ELR (cell line): ENCODE data around the gene ESPNL.

Experiments
- DNase-seq: peaks from one replicate; pipeline ENCODE4 v3.0.0-alpha.2; 2015; ENCODE audit warnings: low read depth

Gene ESPNL

GRCh38 chr2:238097988-238098871 lies 1.9 kb upstream of the ESPNL start:
- DNase-seq, result peak; percentile 63

- DNase-seq, result no peak
Observed at GRCh38 chr2:238098901-238099713, 1.0 kb upstream of the ESPNL start.

- DNase-seq, result no peak
Observed at GRCh38 chr2:238099714-238100048, 459 bp upstream of the ESPNL start.

- no peak for DNase-seq
Observed at GRCh38 chr2:238100821-238101771, 956 bp downstream of the ESPNL start.

- no peak for DNase-seq
Observed at GRCh38 chr2:238101891-238102841, 2.0 kb downstream of the ESPNL start.

GRCh38 chr2:238102865-238103264 lies 2.7 kb downstream of the ESPNL start:
- DNase-seq, result no peak

GRCh38 chr2:238103465-238104225 lies 3.5 kb downstream of the ESPNL start:
- DNase-seq, result no peak

- no peak for DNase-seq
Observed at GRCh38 chr2:238104226-238104690, 4.1 kb downstream of the ESPNL start.

- no peak for DNase-seq
Observed at GRCh38 chr2:238104691-238105371, 4.7 kb downstream of the ESPNL start.

- DNase-seq, result no peak
Observed at GRCh38 chr2:238105506-238106338, 5.6 kb downstream of the ESPNL start.

- no peak for DNase-seq
Observed at GRCh38 chr2:238106339-238106697, 6.2 kb downstream of the ESPNL start.

- peak; percentile 41 for DNase-seq
Observed at GRCh38 chr2:238106698-238107524, 6.8 kb downstream of the ESPNL start.

GRCh38 chr2:238107525-238108422 lies 7.6 kb downstream of the ESPNL start:
- DNase-seq, result no peak

- no peak for DNase-seq
Observed at GRCh38 chr2:238108423-238109183, 8.5 kb downstream of the ESPNL start.

- no peak for DNase-seq
Observed at GRCh38 chr2:238113611-238114010, 13.5 kb downstream of the ESPNL start.

- DNase-seq, result no peak
Observed at GRCh38 chr2:238114331-238114841, 14.2 kb downstream of the ESPNL start.
